Body of pancreas (tissue), 4 donors: ENCODE measurements around the gene TIPARP. TPM values are rescaled to one million over a fixed set of nuclear protein-coding genes. Genes with fewer than 3 reads are reported as not detected.

Experiments used
- ATAC-seq: fragments of 150-250 bp; one replicate; pipeline ENCODE4 v1.9.1; 2016
- DNase-seq, 4 donors: peaks; one replicate each; pipeline ENCODE4 v3.0.0-alpha.2; 2019
- H3K27ac ChIP-seq, 4 donors: fragments of 200-600 bp; sonication (generic); 1 replicate in 3 of 4; 2 replicates in 1 of 4; pipeline versions ENCODE4 v1.5.1 to v1.6.1; 2016 to 2019; ENCODE audit warnings: mild to moderate bottlenecking in 1 of 4, mixed read lengths in 1 of 4, moderate library complexity in 1 of 4
- H3K27me3 ChIP-seq, 2 donors: fragments of 200-600 bp; sonication (generic); one replicate each; pipeline ENCODE4 v1.6.0; 2016; ENCODE audit warnings: mild to moderate bottlenecking in 1 of 2
- H3K36me3 ChIP-seq, 2 donors: fragments of 200-600 bp; sonication (generic); replicated peaks in 1 of 2; 2 replicates each; pipeline ENCODE4 v1.5.1; 2016; ENCODE audit warnings: low read depth in 2 of 2; ENCODE audit not compliant: insufficient read depth in 1 of 2
- H3K4me1 ChIP-seq: fragments of 200-600 bp; sonication (generic); one replicate; pipeline ENCODE4 v1.6.0; 2016
- H3K4me3 ChIP-seq, 2 donors: fragments of 200-600 bp; sonication (generic); 1 replicate in 1 of 2; 2 replicates in 1 of 2; pipeline ENCODE4 v1.5.1; 2016 to 2019
- H3K9me3 ChIP-seq, 3 donors: fragments of 200-600 bp; sonication (generic); 1 replicate in 2 of 3; 2 replicates in 1 of 3; pipeline ENCODE4 v1.5.1; 2016
- CTCF ChIP-seq, 7 experiments: fragments of 450-650 bp in 4 of 7; fragments of 200-600 bp in 3 of 7; sonication (generic) in 3 of 7; IDR thresholded peaks; one replicate each; pipeline ENCODE4 v1.5.1; 2016 to 2019; ENCODE audit warnings: antibody characterized with exemption in 7 of 7
- POLR2A ChIP-seq, 3 donors: fragments of 450-650 bp; IDR thresholded peaks; one replicate each; pipeline ENCODE4 v1.6.1; 2016; ENCODE audit warnings: antibody characterized with exemption in 3 of 3, mild to moderate bottlenecking in 2 of 3
- WGBS, 2 donors: methylation state at CpG; one replicate each; pipeline ENCODE4 v1.1.5; 2017; 5-methylcytosine and 5-hydroxymethylcytosine counted together
- intact Hi-C: fragments of 100-400 bp; cut with DNase I; formaldehyde crosslinking; loops from one replicate; pipeline ENCODE4 v1.15.1; 2023
- total RNA-seq, 2 donors: library from RNA; depleted of rRNA; stranded (reverse); fragments of >200 nt; gene quantifications; one replicate each; pipeline ENCODE4 v1.1.0, GENCODE V29; 2016

TIPARP gene
- total RNA-seq, 2 donors from 2014 or later, result 12.5 to 13.2 TPM

GRCh38 chr3:156747046-156747445, 72.7 kb downstream of the TIPARP start:
- Histone ChIP-seq H3K36me3 (no peaks in the 10 kb centered on the region), H3K4me1 (no peaks in the 10 kb centered on the region), H3K27me3 (no peaks in the 10 kb centered on the region), H3K9me3 (no peaks in the 10 kb centered on the region), H3K4me3 (no peak overlapping the region), H3K27ac (no peak overlapping the region)
- intact Hi-C loops, result no loop called here
- 63 to 73% methylated on average over 1 of the region's 1 CpG for WGBS, 2 donors
- DNase-seq, result no peak
- no peak for ATAC-seq
- TF ChIP-seq POLR2A (IDR thresholded peaks at IDR 0.05), result no peak
- no peak for TF ChIP-seq CTCF (IDR thresholded peaks at IDR 0.05)

- ATAC-seq (no peak), DNase-seq (no peak)
- H3K36me3 ChIP-seq, result no peaks in the 10 kb centered on the region
- H3K4me1 ChIP-seq, result no peaks in the 10 kb centered on the region
- no peak overlapping the region for H3K4me3 ChIP-seq
- no peaks in the 10 kb centered on the region for H3K9me3 ChIP-seq
- H3K27me3 ChIP-seq, result no peaks in the 10 kb centered on the region
- WGBS, 2 donors, result 73 to 75% methylated on average over 5 of the region's 5 CpGs
- no peak overlapping the region for H3K27ac ChIP-seq
- no peak for TF ChIP-seq CTCF (IDR thresholded peaks at IDR 0.05)
- no peak for TF ChIP-seq POLR2A (IDR thresholded peaks at IDR 0.05)
- intact Hi-C loops, result no loop called here
These were observed 74.9 kb downstream of the TIPARP start for GRCh38 chr3:156749244-156749643.

GRCh38 chr3:156750191-156750873, 75.9 kb downstream of the TIPARP start:
- Histone ChIP-seq H3K27ac (no peak overlapping the region), H3K27me3 (no peaks in the 10 kb centered on the region), H3K4me3 (no peak overlapping the region), H3K9me3 (no peaks in the 10 kb centered on the region), H3K4me1 (no peaks in the 10 kb centered on the region), H3K36me3 (no peaks in the 10 kb centered on the region)
- WGBS, 2 donors, result 32 to 42% methylated on average over 2 to 3 of the region's 3 CpGs
- no peak for DNase-seq
- TF ChIP-seq POLR2A (IDR thresholded peaks at IDR 0.05), result no peak
- TF ChIP-seq CTCF (IDR thresholded peaks at IDR 0.05), result no peak
- no peak for ATAC-seq
- intact Hi-C loops, result no loop called here

- no peaks in the 10 kb centered on the region for H3K4me1 ChIP-seq
- no peaks in the 10 kb centered on the region for H3K27me3 ChIP-seq
- no peak overlapping the region for H3K27ac ChIP-seq
- 86 to 95% methylated on average over 4 of the region's 4 CpGs for WGBS, 2 donors
- DNase-seq, result no peak
- H3K36me3 ChIP-seq, result no peaks in the 10 kb centered on the region
- TF ChIP-seq POLR2A (IDR thresholded peaks at IDR 0.05) (no peak), CTCF (IDR thresholded peaks at IDR 0.05) (no peak)
- no peak overlapping the region for H3K4me3 ChIP-seq
- intact Hi-C loops, result no loop called here
- no peak for ATAC-seq
- no peaks in the 10 kb centered on the region for H3K9me3 ChIP-seq
These were observed 76.5 kb downstream of the TIPARP start for GRCh38 chr3:156750874-156751245.

GRCh38 chr3:156751461-156752025, 77.2 kb downstream of the TIPARP start:
- Histone ChIP-seq H3K27ac (no peak overlapping the region), H3K4me3 (no peak overlapping the region), H3K9me3 (no peaks in the 10 kb centered on the region), H3K27me3 (no peaks in the 10 kb centered on the region), H3K36me3 (no peaks in the 10 kb centered on the region), H3K4me1 (no peaks in the 10 kb centered on the region)
- WGBS, 2 donors, result 56 to 58% methylated on average over 15 of the region's 15 CpGs
- TF ChIP-seq POLR2A (IDR thresholded peaks at IDR 0.05) (no peak), CTCF (IDR thresholded peaks at IDR 0.05) (no peak)
- intact Hi-C loops, result no loop called here
- no peak for ATAC-seq
- peak in 1 of 4 donors; percentile 12 for DNase-seq
